ENCODE measurements around the gene ALPL. TPM values are rescaled to one million over a fixed set of nuclear protein-coding genes. Genes with fewer than 3 reads are reported as not detected.

The ALPL gene
- total RNA-seq, 3 donors from 2014 or later, result 2.9 to 98.0 (median 17.4) TPM

- H3K4me3 ChIP-seq, result no peak overlapping the region
- intact Hi-C loops (cut with DNase I; ENCODE audit: low total_unique reads), result no loop called here
- no peaks in the 10 kb centered on the region for H3K36me3 ChIP-seq
Measured at GRCh38 chr1:21614419-21615115, 105.3 kb downstream of the ALPL start.

DNA sequence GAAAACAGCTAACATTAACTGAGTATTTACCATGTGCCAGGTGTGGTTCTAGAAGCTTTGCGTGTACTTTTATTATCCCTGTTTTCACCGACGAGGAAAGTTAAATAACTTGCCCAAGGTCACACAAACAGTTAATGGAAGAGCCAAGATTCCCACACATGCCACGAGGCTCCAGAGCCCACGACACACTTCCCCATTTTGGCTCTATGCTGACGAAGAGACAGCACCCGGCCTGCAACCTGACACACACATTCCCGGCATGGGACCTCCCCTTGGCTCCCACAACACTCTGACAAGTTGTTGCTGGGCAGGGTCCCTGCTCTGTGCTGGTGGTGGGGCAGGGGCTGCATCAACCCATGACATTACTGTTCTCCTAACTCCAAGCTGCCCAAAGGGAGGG lies 107.1 kb downstream of the ALPL start:
- Histone ChIP-seq H3K4me3 (no peak overlapping the region), H3K27ac (no peak overlapping the region), H3K9me3 (no peaks in the 10 kb centered on the region), H3K36me3 (no peaks in the 10 kb centered on the region), H3K4me1 (no peaks in the 10 kb centered on the region), H3K27me3 (no peaks in the 10 kb centered on the region)
- intact Hi-C loops (cut with DNase I; ENCODE audit: low total_unique reads), result no loop called here
- no peak for TF ChIP-seq POLR2AphosphoS5 (IDR thresholded peaks at IDR 0.05)
- no peak for TF ChIP-seq POLR2A (IDR thresholded peaks at IDR 0.05)
- no peak for TF ChIP-seq CTCF (IDR thresholded peaks at IDR 0.05)
- no peak for DNase-seq (ENCODE audit: low spot score in 2 of 2)

More at GRCh38 chr1:21614419-21615115, 105.3 kb downstream of the ALPL start:
- Histone ChIP-seq H3K27ac (no peak overlapping the region), H3K4me1 (no peaks in the 10 kb centered on the region), H3K9me3 (no peaks in the 10 kb centered on the region), H3K27me3 (no peaks in the 10 kb centered on the region)
- TF ChIP-seq POLR2A (IDR thresholded peaks at IDR 0.05) (no peak), CTCF (IDR thresholded peaks at IDR 0.05) (no peak), POLR2AphosphoS5 (IDR thresholded peaks at IDR 0.05) (no peak)
- no peak for DNase-seq (ENCODE audit: low spot score in 2 of 2)

DNA sequence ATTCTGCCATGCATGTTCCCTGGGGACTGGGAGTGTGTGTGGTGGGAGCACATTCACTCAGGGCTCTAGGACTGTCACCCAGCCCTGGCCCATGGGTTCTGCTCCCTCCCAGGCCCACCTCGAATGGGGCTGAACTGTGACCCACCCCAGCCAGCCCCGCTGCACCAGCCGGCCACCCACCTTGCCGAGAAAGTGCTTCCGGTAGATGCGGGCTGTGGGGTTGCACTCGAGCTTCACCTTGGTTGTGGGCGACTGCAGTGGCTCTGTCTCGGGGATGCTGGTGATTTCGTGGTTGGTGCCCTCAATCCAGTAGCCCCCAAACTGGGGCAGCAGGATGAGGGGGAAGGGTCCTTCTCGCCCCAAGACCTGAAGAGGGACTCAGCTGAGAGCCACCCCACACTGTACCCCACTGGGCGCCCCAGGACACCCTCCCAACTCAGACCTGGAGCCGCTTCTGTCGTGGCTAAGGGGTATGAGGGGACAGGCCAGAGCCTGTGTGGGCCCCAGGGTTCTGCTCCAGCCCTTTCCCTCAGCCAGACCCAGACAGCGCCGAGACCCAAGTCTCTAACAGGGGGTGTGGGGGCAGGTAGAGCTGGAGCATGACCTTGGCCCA lies 108.0 kb downstream of the ALPL start:
- no peak for DNase-seq (ENCODE audit: low spot score in 2 of 2)
- Histone ChIP-seq H3K9me3 (no peaks in the 10 kb centered on the region), H3K4me3 (no peak overlapping the region), H3K36me3 (no peaks in the 10 kb centered on the region), H3K4me1 (peaks cover 0 to 5% of the 10 kb centered on the region in 2 donors), H3K27me3 (no peaks in the 10 kb centered on the region), H3K27ac (no peak overlapping the region)
- TF ChIP-seq POLR2AphosphoS5 (IDR thresholded peaks at IDR 0.05) (no peak), POLR2A (IDR thresholded peaks at IDR 0.05) (no peak), CTCF (IDR thresholded peaks at IDR 0.05) (no peak)
- intact Hi-C loops (cut with DNase I; ENCODE audit: low total_unique reads), result no loop called here

DNA sequence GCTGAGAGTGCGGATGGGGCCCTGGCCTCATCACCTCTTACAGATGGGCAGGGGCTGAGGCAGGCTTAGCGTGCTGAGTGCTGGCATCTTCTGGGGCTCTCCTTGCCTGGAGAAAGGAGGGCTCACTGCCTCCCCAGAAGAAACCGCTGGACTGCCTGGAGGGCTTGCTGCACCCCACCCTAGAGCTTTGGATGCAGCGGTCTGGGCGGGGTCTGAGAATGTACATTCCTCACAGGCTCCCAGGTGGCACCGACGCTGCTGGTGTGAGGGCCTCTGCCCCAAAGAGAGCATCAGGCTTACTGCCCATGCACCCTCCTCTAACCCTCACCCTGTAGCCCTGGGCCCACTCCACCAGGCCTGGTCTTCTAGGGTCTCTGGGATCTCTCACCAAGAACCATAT lies 108.8 kb downstream of the ALPL start:
- TF ChIP-seq CTCF (IDR thresholded peaks at IDR 0.05) (no peak), POLR2AphosphoS5 (IDR thresholded peaks at IDR 0.05) (no peak), POLR2A (IDR thresholded peaks at IDR 0.05) (no peak)
- Histone ChIP-seq H3K4me3 (no peak overlapping the region), H3K4me1 (peaks cover 2 to 7% of the 10 kb centered on the region in 2 donors), H3K27ac (no peak overlapping the region), H3K9me3 (no peaks in the 10 kb centered on the region), H3K27me3 (no peaks in the 10 kb centered on the region), H3K36me3 (no peaks in the 10 kb centered on the region)
- intact Hi-C loops (cut with DNase I; ENCODE audit: low total_unique reads), result no loop called here
- DNase-seq (ENCODE audit: low spot score in 2 of 2), result no peak

DNA sequence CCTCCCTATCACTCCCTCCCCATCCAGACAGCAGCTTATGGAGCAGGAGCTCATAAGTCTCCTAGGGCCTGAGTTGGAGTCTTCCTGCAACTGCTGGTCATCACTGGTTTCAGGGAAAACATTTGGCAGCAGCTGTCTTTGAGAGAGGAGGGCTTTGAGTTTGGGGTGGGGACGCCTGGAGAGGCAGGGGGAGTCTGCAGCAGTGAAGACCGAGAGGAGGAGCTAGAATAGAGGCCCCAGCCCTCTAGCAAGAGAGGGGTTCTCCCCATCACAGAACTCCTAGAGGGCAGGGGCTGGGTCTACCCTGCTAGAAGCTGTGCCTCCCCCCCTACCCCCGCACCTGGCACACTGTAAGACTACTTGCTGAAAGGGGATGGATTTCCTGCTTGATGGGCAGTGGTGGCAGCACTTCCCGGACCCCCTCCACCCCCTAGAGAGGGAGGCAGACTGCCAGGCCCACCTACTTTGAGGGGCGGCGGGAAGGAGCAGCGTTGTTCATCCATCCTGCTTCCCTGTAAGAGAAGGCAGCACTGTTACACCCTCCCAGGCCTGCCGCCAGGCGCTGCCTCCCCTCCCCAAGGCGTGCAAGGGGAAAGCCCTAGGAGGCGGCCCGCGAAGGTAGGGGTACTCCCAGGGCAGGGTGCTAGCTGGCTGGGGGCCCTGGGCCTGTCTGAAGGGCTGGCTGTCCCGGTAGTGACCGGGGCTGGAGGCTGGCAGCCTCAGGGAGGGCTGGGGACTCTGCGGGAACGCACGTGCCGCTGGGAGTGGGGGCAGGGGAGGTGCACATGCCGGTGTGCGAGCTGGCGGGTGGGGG lies 109.5 kb downstream of the ALPL start:
- Histone ChIP-seq H3K4me3 (no peak overlapping the region), H3K36me3 (no peaks in the 10 kb centered on the region), H3K9me3 (no peaks in the 10 kb centered on the region), H3K27ac (no peak overlapping the region), H3K4me1 (peaks cover 2 to 14% of the 10 kb centered on the region in 2 donors), H3K27me3 (no peaks in the 10 kb centered on the region)
- no peak for DNase-seq (ENCODE audit: low spot score in 2 of 2)
- no peak for TF ChIP-seq POLR2AphosphoS5 (IDR thresholded peaks at IDR 0.05)
- no peak for TF ChIP-seq CTCF (IDR thresholded peaks at IDR 0.05)
- no peak for TF ChIP-seq POLR2A (IDR thresholded peaks at IDR 0.05)
- intact Hi-C loops (cut with DNase I; ENCODE audit: low total_unique reads), result no loop called here

Data from breast epithelium (tissue), 4 donors.